Osteocyte (in vitro differentiated cells): ENCODE results near the gene ADCY4. TPM values are rescaled to one million over a fixed set of nuclear protein-coding genes. Genes with fewer than 3 reads are reported as not detected.

Source experiments
- DNase-seq: peaks from one replicate; pipeline ENCODE4 v3.0.0; 2021; ENCODE audit warnings: mixed read lengths; ENCODE audit not compliant: unreplicated experiment; ENCODE audit errors: extremely low spot score
- H3K27ac Mint-ChIP-seq: one replicate; pipeline ENCODE4 v1.8.0; 2021; ENCODE audit warnings: mild to moderate bottlenecking, mixed read lengths; ENCODE audit not compliant: unreplicated experiment
- H3K27me3 Mint-ChIP-seq: one replicate; pipeline ENCODE4 v1.8.0; 2021; ENCODE audit warnings: mixed read lengths; ENCODE audit not compliant: unreplicated experiment
- H3K36me3 Mint-ChIP-seq: one replicate; pipeline ENCODE4 v1.8.0; 2021; ENCODE audit warnings: mixed read lengths; ENCODE audit not compliant: unreplicated experiment
- H3K4me1 Mint-ChIP-seq: one replicate; pipeline ENCODE4 v1.8.0; 2021; ENCODE audit warnings: mixed read lengths; ENCODE audit not compliant: unreplicated experiment
- H3K4me3 Mint-ChIP-seq: one replicate; pipeline ENCODE4 v1.8.0; 2021; ENCODE audit warnings: mild to moderate bottlenecking, moderate library complexity, mixed read lengths; ENCODE audit not compliant: unreplicated experiment
- H3K9me3 Mint-ChIP-seq: one replicate; pipeline ENCODE4 v1.8.0; 2021; ENCODE audit warnings: mixed read lengths; ENCODE audit not compliant: unreplicated experiment
- total RNA-seq: library from RNA; stranded (reverse); gene quantifications from 2 replicates; pipeline ENCODE4 v1.2.1, GENCODE V29; 2021
- TF ChIP-seq, protein P1 (sequence below): fragments of 200-600 bp; sonication (generic); IDR thresholded peaks from 2 replicates; pipeline ENCODE4 v1.5.0; 2021; ENCODE audit warnings: antibody characterized with exemption, mild to moderate bottlenecking, moderate library complexity

ADCY4 gene
- total RNA-seq, 1 donor from 2014 or later: 25.3 TPM

DNA sequence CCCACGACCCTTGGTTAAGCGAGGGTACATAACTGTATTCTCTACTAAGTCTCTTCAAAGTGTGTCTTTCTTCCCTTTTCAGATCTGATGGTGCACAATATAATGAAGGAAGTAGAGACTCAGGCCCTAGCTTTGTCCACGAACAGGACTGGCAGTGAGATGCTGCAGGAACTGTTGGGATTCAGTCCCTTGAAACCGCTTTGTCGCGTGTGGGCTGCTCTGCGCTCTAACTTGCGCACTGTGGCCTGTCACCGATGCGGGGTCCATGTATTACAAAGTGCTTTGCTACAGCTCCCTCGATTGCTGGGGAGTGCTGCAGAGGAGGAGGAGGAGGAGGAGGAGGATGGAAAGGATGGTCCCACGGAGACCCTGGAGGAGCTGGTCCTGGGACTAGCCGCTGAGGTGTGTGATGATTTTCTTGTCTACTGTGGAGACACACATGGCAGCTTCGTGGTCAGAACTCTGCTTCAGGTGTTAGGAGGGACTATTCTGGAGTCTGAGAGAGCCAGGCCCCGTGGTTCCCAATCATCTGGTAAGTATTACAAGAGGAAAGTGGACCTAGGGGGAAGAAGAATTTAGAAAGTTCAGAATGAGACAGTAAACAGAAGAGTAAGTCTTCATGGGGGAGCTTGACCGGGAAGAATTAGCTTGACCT lies 34.4 kb downstream of the ADCY4 start:
- Mint-ChIP-seq H3K27ac (peak overlapping the region; percentile 82), H3K4me3 (peak overlapping the region; percentile 89), H3K36me3 (peaks cover 25% of the 10 kb centered on the region), H3K27me3 (no peaks in the 10 kb centered on the region), H3K9me3 (no peaks in the 10 kb centered on the region), H3K4me1 (peaks cover 30% of the 10 kb centered on the region)
- TF ChIP-seq, protein P1, sequence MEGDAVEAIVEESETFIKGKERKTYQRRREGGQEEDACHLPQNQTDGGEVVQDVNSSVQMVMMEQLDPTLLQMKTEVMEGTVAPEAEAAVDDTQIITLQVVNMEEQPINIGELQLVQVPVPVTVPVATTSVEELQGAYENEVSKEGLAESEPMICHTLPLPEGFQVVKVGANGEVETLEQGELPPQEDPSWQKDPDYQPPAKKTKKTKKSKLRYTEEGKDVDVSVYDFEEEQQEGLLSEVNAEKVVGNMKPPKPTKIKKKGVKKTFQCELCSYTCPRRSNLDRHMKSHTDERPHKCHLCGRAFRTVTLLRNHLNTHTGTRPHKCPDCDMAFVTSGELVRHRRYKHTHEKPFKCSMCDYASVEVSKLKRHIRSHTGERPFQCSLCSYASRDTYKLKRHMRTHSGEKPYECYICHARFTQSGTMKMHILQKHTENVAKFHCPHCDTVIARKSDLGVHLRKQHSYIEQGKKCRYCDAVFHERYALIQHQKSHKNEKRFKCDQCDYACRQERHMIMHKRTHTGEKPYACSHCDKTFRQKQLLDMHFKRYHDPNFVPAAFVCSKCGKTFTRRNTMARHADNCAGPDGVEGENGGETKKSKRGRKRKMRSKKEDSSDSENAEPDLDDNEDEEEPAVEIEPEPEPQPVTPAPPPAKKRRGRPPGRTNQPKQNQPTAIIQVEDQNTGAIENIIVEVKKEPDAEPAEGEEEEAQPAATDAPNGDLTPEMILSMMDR: no peak
- DNase-seq: no peak

DNA sequence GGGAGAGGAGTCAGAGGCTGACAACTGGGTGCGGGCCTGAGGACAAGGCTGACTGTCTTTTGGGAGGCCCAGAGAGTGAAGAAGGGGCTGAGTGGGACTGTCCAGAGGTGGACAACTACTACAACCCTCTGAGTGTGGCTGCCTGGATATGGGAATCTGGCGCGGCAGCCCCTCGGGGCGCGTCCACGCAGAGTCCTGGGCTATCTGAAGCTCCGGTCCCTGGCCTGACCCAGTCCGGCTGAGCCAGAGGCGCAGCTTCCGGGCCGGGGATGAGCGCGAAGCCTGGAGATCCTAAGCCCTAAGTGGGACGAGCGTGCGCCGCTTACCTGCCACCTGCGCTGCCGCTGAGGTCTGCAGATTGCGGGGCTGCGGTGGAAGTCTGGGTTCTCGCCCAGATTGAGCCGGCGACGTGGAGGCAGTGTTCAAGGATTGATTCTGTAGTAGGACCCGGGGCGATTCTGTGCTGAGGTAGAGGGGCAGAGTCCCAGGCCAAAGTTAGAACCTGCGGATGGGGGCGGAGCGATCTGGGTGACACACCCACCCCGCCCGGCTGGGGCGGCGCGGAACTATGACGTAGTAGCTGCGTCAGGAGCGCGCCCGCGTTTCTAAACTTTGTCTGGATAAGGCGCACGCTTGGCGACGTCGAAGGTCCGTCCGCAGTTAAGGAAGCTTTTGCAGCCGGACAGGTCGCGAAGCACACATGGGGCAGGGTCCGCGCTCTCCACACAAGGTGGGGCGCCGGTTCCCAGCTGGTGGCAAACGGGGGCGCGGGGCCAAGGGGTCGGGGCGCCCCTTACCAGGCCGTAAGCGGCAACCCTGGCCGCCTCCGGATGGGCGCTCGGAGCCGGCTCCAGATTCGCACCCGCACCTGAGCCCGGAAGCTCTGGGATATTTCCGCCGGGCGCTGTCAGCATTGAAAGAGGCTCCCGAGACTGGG lies 35.3 kb downstream of the ADCY4 start, which contains the start of the genes DHRS1 and NOP9:
TSS of gene DHRS1 (minus strand) at position 526 of the 937 bp plus-strand sequence. CDS start 674 bp downstream, outside the sequence.
TSS of gene NOP9 (plus strand) at position 596 of the 937 bp plus-strand sequence. CDS start at position 701, 105 bp downstream.
- H3K9me3 Mint-ChIP-seq: no peaks in the 10 kb centered on the region
- peaks cover 31% of the 10 kb centered on the region for H3K4me1 Mint-ChIP-seq
- DNase-seq: peak; percentile 94
- peak within 1 kb of the TSS; percentile 82 for H3K27ac Mint-ChIP-seq
- TF ChIP-seq, protein P1: no peak
- peaks cover 21% of the 10 kb centered on the region for H3K36me3 Mint-ChIP-seq
- H3K4me3 Mint-ChIP-seq: peak within 1 kb of the TSS; percentile 89
- no peaks in the 10 kb centered on the region for H3K27me3 Mint-ChIP-seq

DNA sequence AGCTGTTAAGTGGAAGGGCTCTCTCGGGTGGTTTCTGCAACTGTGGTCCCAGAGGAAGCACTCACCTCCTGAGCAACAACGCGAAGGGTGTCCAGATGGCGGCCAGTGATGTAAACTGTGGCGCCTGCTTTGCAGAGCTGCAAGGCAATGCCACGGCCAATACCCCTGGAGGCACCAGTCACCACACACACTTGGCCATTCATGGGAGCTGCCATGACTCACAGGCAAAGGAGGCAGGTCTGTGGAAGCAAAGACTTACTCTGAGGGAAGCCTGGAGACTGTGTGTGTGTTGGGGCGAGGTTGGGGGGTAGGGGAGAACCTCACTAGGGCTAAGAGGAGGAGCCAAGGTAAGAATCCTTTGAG lies 36.0 kb downstream of the ADCY4 start:
- H3K4me3 Mint-ChIP-seq: peak overlapping the region; percentile 89
- TF ChIP-seq, protein P1: no peak
- H3K27ac Mint-ChIP-seq: peak overlapping the region; percentile 82
- H3K27me3 Mint-ChIP-seq: no peaks in the 10 kb centered on the region
- H3K36me3 Mint-ChIP-seq: peaks cover 16% of the 10 kb centered on the region
- no peaks in the 10 kb centered on the region for H3K9me3 Mint-ChIP-seq
- H3K4me1 Mint-ChIP-seq: peaks cover 31% of the 10 kb centered on the region
- DNase-seq: no peak

DNA sequence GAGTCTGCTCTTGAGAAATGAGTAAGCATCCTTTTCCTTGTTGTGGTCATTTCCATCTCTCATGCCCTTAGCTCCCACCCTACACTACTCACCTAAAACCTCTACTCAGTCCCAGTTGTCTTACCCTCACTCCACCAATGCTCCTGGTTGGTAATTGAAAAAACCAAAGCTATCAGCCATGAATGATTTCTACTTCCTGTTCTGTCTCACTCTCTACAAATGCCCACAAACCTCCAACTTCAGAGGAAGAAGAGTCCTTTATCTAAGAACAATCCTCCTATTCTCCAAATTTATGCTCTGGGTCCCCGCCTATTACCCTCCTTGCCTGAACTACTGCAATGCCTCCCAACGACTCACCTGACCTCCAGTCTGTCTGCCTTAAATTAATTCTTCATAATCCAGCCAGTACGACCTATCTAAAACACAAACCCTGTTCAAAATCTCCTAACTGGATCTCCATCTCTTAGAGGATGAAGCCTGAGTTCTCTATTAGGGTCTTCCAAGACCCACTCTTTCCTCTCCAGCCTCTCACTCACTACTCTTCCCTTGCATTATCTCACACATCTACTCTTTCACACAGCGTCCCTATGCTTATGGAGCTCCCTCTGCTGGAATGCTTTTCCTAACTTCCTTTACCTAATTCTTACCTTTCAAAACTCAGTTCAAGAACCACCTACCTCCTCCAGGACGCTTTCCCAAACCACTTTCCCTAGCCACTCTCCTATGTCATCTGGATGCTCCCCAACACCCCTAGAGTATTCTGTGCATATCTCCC lies 37.5 kb downstream of the ADCY4 start:
- Mint-ChIP-seq H3K9me3 (no peaks in the 10 kb centered on the region), H3K27me3 (no peaks in the 10 kb centered on the region), H3K4me1 (peaks cover 31% of the 10 kb centered on the region), H3K4me3 (peak overlapping the region; percentile 7), H3K36me3 (peaks cover 11% of the 10 kb centered on the region), H3K27ac (peak overlapping the region; percentile 54)
- TF ChIP-seq, protein P1: peak; percentile 55
- no peak for DNase-seq
